ENCODE measurements around the gene HLX.

The HLX gene, protein sequence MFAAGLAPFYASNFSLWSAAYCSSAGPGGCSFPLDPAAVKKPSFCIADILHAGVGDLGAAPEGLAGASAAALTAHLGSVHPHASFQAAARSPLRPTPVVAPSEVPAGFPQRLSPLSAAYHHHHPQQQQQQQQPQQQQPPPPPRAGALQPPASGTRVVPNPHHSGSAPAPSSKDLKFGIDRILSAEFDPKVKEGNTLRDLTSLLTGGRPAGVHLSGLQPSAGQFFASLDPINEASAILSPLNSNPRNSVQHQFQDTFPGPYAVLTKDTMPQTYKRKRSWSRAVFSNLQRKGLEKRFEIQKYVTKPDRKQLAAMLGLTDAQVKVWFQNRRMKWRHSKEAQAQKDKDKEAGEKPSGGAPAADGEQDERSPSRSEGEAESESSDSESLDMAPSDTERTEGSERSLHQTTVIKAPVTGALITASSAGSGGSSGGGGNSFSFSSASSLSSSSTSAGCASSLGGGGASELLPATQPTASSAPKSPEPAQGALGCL

DNA sequence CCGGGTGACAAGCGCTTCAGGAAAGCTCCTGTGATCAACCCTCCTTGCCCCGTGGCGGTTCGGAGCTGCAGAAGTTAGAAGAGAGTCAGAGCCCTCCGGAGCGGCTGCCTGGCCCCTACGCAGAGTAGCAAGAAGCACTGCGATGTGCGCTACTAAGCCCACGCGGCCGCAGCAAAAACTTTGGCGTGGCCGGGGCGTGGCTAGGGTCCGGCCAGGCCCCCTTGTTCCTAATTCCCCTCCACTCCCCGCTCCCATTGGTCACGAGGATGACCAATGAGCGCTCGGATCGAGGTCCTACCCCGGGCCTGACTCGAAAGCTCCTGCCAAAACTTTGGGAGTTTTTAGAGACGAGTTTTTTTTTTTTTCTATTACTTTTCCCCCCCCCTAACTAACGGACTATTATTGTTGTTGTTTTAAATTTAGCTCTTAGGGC lies at the start of gene HLX:
Gene HLX (plus strand): TSS at position 368 of the 433 bp plus-strand sequence. CDS start 415 bp downstream, outside the sequence.
- no peaks in the 10 kb centered on the region for H3K27me3 Mint-ChIP-seq
- H3K36me3 Mint-ChIP-seq: peaks cover 28% of the 10 kb centered on the region
- no peaks in the 10 kb centered on the region for H3K9me3 Mint-ChIP-seq
- H3K27ac Mint-ChIP-seq: peak within 1 kb of the TSS; percentile 93
- H3K4me1 Mint-ChIP-seq: peaks cover 62% of the 10 kb centered on the region
- ATAC-seq: peak; percentile 91
- peak within 1 kb of the TSS; percentile 99 for H3K4me3 Mint-ChIP-seq

DNA sequence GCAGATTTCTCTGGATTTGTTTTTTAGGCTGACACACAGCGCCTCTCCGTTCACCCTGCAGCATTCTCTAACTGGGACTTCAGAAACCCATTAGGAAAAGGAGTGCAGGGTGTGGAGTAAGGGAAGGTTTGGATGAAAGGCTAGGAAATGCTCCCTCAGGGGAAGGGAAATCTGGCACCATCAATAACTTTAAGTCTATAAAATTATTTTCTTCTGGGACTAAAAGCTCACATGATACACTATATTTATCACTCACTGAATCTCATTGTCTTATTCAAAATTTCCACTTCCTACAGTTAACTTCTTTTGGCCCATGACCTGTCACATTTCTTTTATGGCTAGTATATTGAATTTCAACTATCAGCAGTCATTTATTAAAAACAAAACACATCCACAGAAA lies 45.8 kb upstream of the HLX start:
- peaks cover 4% of the 10 kb centered on the region for H3K9me3 Mint-ChIP-seq
- H3K27me3 Mint-ChIP-seq: peaks cover 21% of the 10 kb centered on the region
- H3K36me3 Mint-ChIP-seq: no peaks in the 10 kb centered on the region
- no peak overlapping the region for H3K27ac Mint-ChIP-seq
- H3K4me3 Mint-ChIP-seq: no peak overlapping the region
- H3K4me1 Mint-ChIP-seq: no peaks in the 10 kb centered on the region
- no peak for ATAC-seq

DNA sequence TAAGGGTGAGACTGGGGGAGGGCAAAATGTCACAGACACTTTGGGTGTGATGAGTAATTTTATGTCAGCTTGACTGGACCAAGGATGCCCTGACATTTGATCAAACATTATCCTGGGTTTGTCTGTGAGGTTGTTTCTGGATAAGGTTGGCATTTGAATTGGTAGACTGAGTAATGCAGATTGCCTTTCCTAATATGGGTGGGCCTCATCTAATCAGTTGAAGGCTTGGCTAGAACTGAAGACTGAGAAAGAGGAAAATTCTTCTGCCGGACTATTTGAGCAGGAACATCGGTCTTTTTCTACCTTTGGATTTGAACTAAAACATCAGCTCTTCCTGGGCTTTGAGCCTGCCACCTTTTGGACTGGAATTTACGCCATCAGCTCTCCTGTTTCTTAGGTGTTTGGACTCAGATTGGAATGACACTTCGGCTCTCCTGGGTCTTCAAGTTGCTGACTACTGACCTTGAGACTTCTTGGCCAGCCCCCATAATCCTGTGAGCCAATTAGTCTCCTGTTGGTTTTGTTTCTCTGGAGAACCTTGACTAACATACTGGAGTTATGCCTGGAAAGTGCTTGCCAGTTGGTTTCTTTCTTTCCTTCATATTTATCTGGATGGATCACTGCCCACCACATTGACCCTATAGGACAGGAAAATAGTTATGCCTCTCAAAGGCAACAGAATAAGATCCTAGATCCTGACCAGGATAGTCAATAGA lies 44.9 kb upstream of the HLX start:
- Mint-ChIP-seq H3K4me1 (no peaks in the 10 kb centered on the region), H3K9me3 (peaks cover 4% of the 10 kb centered on the region)

DNA sequence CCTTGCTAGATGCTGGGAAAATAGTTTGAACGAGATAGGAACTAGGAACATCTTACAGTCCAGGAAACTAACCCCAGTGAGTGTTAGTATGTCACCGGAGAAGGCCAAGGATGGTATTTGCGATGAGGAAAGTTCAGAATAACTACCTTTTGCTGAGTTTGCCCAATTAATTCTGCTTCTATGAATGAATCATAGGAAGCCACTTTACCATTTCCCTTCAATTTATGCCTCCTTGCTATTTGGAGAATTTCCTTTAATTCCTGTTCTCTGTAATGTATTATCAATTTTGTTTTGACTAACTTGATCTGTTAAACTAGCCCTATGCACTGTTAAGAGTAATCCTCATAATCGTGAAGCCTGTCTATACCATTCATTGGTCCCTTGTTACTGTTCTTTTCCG lies 40.7 kb upstream of the HLX start:
- Mint-ChIP-seq H3K36me3 (no peaks in the 10 kb centered on the region), H3K9me3 (no peaks in the 10 kb centered on the region)

More for the DNA sequence above, 44.9 kb upstream of the HLX start:
- no peak for ATAC-seq
- Mint-ChIP-seq H3K27ac (no peak overlapping the region), H3K36me3 (no peaks in the 10 kb centered on the region), H3K4me3 (no peak overlapping the region), H3K27me3 (peaks cover 16% of the 10 kb centered on the region)

DNA sequence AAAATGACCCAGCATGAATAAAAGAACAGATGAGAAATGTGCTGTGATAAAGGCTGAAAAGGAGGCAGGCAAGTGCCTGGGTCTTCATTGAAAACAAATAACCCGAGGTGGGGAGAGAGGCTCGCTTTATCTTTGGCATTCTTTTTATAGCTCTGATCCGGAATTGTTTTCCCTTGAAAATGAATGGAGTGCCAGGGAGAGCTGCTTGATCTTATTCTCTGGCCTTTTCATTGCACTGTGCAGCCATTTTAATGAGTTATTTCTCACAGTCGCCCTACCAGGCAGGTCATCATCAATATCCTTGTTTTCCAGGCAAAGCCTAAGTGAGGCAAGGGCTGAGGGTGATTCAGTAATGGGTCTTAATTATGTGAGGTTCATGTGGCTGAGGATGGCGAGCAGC lies 39.8 kb upstream of the HLX start:
- ATAC-seq: no peak
- Mint-ChIP-seq H3K9me3 (peaks cover 3% of the 10 kb centered on the region), H3K27me3 (peaks cover 25% of the 10 kb centered on the region), H3K4me1 (no peaks in the 10 kb centered on the region), H3K27ac (no peak overlapping the region), H3K36me3 (no peaks in the 10 kb centered on the region), H3K4me3 (no peak overlapping the region)

More for the DNA sequence above, 40.7 kb upstream of the HLX start:
- Mint-ChIP-seq H3K4me3 (no peak overlapping the region), H3K27ac (no peak overlapping the region), H3K27me3 (peaks cover 16% of the 10 kb centered on the region), H3K4me1 (no peaks in the 10 kb centered on the region)
- ATAC-seq: no peak

DNA sequence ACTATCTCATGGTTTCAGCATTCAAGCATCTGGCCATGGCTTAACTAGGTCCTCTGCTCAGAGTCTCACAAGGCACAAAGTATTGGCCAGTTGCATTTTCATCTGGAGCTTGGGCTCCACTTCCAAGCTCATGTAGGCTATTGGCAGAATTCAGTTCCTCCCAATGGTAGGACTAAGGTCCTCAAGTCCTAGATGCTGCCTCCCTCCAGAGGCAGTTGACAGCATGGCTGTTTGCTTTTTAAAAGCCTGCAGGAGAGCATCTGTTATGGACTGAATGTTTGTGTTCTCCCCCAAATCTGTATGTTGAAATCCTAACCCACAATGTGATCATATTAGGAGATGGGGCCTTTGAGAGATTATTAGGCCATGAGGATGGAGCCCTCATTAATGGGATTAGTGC lies 38.0 kb upstream of the HLX start:
- Mint-ChIP-seq H3K9me3 (peaks cover 3% of the 10 kb centered on the region), H3K4me1 (no peaks in the 10 kb centered on the region), H3K36me3 (no peaks in the 10 kb centered on the region), H3K4me3 (no peak overlapping the region), H3K27ac (no peak overlapping the region), H3K27me3 (peaks cover 16% of the 10 kb centered on the region)
- no peak for ATAC-seq

DNA sequence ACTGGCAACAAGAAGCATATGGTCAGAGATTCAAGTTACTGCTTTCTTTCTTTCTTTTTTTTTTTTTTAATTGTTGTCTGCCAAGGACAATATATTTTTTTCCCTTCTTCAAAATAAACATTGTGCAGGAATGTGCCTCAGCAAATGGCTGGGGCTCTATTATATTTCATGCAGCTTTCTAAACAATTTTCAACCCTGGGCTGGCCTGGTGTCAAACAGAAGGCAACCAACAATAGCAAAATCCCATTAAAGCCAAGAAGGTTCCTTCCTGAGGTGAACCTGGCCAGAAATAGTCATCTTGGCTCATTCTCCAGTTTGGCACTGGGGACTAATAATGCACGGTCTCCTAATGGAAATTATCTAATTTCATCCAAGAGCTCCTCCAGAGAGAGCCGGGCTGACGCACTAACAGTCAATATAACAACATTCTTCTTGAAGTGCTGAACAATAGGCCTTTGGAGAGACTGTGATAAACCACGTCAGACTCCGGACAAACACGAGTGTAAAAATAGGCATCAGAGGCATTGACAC lies 35.7 kb upstream of the HLX start:
- ATAC-seq: no peak
- H3K4me1 Mint-ChIP-seq: no peaks in the 10 kb centered on the region
- peaks cover 16% of the 10 kb centered on the region for H3K27me3 Mint-ChIP-seq
- H3K4me3 Mint-ChIP-seq: no peak overlapping the region
- H3K36me3 Mint-ChIP-seq: no peaks in the 10 kb centered on the region
- H3K27ac Mint-ChIP-seq: no peak overlapping the region
- peaks cover 9% of the 10 kb centered on the region for H3K9me3 Mint-ChIP-seq

DNA sequence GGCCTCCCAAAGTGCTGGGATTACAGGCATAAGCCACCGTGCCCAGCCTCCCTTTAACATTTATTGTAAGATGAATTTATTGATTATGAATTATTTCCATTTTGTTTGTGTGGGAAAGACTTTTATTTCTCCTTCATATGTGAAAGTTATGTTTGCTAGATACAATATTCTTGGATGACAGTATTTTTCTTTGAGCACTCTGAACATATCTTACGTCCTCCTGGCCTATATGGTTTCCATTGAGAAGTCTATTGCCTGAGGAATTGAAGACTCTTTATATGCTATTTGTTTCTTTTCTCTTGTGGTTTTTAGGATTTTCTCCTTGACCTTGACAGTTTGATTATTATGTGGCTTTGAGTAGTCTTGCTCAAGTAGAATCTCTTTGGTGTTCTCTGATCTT lies 26.8 kb upstream of the HLX start:
- no peaks in the 10 kb centered on the region for H3K4me1 Mint-ChIP-seq
- no peak overlapping the region for H3K27ac Mint-ChIP-seq
- no peak overlapping the region for H3K4me3 Mint-ChIP-seq
- ATAC-seq: no peak
- no peaks in the 10 kb centered on the region for H3K36me3 Mint-ChIP-seq
- peaks cover 49% of the 10 kb centered on the region for H3K9me3 Mint-ChIP-seq
- H3K27me3 Mint-ChIP-seq: peaks cover 13% of the 10 kb centered on the region

DNA sequence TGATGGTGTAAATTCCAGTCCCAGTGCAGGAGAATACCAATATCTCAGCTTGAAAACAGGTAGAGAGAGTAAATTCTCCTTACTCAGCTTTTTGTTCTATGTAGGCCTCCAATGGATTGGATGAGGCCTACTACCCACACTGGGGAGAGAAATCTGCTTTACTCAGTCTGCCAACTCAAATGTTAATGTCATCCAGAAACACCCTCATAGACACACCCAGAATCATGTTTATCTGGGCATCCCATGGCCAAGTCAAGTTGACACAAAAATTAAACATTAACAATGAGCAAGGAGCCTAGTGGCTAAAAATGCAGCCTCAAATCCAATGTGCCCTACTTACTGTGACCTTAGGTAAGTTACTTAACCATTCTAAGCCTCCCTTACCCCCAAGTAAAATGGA lies 6.9 kb upstream of the HLX start:
- H3K9me3 Mint-ChIP-seq: peaks cover 2% of the 10 kb centered on the region
- no peak for ATAC-seq
- H3K4me3 Mint-ChIP-seq: no peak overlapping the region
- no peak overlapping the region for H3K27ac Mint-ChIP-seq
- H3K27me3 Mint-ChIP-seq: peaks cover 8% of the 10 kb centered on the region
- peaks cover 10% of the 10 kb centered on the region for H3K36me3 Mint-ChIP-seq
- peaks cover 23% of the 10 kb centered on the region for H3K4me1 Mint-ChIP-seq

DNA sequence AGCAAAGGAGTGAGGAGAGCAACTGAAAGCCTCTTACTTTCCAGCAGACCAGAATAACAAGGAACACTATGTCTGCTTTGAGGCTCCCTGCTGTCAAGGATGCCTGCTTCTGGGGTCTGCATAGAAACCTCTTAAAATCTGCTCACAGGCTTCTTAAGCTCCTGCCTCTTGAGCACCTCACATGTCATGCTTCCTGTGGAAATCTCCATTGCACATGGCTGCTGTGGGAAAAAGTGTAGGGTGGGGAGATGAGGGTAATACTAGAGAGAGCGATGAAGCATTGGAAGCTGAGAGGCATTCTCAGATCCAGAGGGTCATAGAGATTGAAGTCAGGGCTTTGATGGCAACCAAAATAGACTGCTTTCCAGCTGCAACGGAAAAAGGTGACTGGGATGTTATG lies 6.2 kb upstream of the HLX start:
- Mint-ChIP-seq H3K4me1 (peaks cover 31% of the 10 kb centered on the region), H3K36me3 (peaks cover 6% of the 10 kb centered on the region), H3K27ac (no peak overlapping the region), H3K4me3 (no peak overlapping the region), H3K9me3 (no peaks in the 10 kb centered on the region), H3K27me3 (peaks cover 8% of the 10 kb centered on the region)
- ATAC-seq: no peak

DNA sequence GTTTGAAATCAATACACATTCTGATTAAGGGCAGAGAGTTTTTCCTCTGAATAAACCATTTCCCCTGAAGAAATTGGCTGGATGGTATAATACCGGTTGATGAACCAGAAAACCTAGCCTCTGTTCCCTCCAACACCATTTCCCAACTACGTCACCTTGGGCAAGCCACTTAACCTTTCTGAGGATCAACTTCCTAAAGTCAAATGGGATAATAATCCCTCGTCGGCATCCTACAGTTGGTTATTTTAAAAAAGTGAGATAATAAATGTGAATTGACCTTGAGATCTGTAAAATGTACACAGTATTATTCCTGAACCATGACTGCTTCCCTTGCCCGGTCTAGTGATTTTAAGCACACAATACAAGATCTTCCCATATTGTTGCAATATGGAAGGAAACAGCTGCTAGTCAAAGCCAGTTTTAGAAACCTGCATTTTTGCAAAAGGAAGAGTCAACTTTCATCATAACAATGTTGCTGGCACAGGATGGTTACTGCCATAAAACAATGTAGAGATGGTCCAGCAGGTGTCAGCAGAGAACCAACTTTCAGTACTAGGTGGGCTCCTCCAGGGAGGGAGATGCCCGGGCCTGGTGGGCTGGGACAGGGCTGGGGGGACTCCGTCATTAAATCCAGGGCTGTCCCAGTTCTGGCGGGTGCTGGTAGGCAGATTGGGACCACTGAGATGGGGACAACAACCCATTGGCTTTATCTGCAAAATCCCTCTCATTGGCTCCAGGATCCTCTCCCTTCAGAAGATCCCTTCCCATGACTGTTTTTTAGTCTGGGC lies 5.2 kb upstream of the HLX start:
- H3K27me3 Mint-ChIP-seq: peaks cover 8% of the 10 kb centered on the region
- H3K36me3 Mint-ChIP-seq: no peaks in the 10 kb centered on the region
- H3K27ac Mint-ChIP-seq: no peak overlapping the region
- peaks cover 40% of the 10 kb centered on the region for H3K4me1 Mint-ChIP-seq
- no peak overlapping the region for H3K4me3 Mint-ChIP-seq
- ATAC-seq: no peak
- H3K9me3 Mint-ChIP-seq: no peaks in the 10 kb centered on the region

DNA sequence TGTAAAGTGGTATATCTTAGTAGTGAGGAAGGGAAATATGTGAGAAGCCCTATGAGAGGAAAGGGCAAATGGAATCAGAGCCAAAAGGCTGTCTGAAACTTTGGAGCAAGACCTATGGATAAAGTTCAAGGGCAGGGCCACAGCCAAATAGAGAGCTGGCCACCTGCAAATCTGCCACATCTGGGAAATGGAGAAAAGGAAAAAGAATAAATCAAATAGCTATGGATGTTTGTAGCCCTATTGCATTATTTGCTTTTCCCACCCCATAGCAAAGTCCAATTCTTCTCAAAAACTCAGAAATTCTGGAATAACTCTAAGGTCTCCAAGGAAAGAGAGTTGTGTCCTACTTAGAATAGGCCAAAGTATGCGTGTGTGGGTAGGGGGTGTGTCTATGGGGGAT lies 4.0 kb upstream of the HLX start:
- H3K27me3 Mint-ChIP-seq: no peaks in the 10 kb centered on the region
- H3K9me3 Mint-ChIP-seq: no peaks in the 10 kb centered on the region
- peaks cover 43% of the 10 kb centered on the region for H3K4me1 Mint-ChIP-seq
- no peak for ATAC-seq
- H3K4me3 Mint-ChIP-seq: no peak overlapping the region
- peak overlapping the region; percentile 11 for H3K27ac Mint-ChIP-seq
- H3K36me3 Mint-ChIP-seq: no peaks in the 10 kb centered on the region

DNA sequence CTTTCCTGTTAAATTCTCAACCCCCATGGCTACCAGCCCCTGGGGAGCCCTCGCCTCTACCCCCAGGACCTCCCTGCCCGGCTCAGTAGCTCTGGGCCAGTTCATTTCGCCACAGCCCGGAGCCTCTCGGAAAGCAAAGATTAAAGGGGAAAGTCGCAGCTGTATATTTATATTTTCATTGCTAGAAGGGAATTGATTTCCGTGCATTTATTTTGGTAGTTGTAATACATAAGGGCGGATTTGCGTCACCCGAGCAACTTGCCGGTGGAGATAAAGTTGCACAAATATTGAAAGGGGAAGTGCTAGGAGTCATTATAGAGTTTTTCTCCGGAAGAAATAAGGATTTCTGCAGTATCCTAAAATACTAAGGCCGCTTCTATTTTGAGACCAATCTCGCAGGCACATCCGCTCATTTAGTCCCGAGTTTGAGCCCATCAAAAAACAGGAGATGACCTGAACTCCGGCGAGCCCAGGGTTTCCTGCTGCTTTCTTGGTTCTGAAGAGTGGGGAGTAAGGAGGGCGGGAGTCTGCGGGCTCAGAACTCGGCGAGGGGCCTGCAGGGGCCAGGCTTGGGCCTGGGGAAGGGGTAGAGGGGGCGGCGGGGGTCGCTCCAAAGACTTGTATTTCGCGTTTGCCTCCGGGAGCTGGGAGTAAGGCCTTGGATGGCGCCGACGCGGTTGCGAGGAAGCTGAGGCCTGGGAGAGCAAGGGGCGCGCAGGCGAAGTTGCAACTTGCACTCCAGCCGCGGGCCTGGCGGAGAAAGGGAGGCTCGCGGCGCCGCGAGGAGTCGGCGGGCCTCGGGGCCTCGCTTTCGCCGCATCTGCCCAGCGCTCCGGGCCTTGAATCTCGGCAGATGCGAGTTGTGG lies 2.5 kb upstream of the HLX start:
- no peak for ATAC-seq
- Mint-ChIP-seq H3K27me3 (no peaks in the 10 kb centered on the region), H3K4me1 (peaks cover 56% of the 10 kb centered on the region), H3K27ac (peak overlapping the region; percentile 93), H3K4me3 (peak overlapping the region; percentile 99), H3K36me3 (peaks cover 7% of the 10 kb centered on the region), H3K9me3 (no peaks in the 10 kb centered on the region)

DNA sequence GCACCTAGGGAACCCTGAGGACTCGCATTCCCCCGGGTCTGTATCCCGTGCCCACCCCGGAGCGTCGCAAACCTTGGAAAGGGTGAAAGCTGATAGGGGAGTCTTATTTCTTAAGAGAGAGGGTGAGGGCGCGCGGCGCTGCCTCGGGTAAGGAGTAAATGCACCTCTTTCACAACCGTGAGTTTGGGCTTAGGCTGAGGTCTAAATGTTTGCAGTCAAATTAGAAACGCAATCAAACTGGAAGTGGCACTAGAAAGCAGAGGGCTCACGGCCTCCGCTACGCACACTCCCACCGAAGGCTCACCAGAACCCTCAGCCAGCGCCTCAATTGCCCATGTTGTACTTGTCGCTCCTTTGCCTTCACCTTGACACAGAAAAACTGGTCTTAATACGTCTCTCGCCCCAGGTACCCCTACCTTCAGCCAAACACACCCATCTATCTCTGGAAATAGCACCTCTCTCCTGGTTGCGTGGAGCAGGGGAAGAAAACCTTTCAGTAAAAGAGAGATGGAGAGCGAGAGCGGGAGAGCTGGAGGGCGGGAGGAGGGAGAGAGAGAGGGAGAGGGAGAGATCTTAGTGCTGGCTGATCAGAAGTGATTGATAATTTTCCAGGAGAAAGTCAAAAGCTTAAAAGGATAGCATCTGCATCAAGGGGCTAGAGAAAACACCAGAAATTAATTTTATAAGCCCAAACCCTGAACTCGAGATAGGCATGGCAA lies 1.7 kb upstream of the HLX start:
- Mint-ChIP-seq H3K9me3 (no peaks in the 10 kb centered on the region), H3K4me1 (peaks cover 56% of the 10 kb centered on the region), H3K4me3 (peak overlapping the region; percentile 99), H3K36me3 (peaks cover 15% of the 10 kb centered on the region), H3K27me3 (no peaks in the 10 kb centered on the region), H3K27ac (peak overlapping the region; percentile 93)
- ATAC-seq: no peak

All from stimulated activated memory B cell treated with anti-CD40 and anti-IgM and Interleukin-4, amounts not matched to agents 10 μg/mL and 1 μg/mL and 100 μg/mL, for 72 hours (primary cell).